Muscle layer of colon (tissue), 2 donors: ENCODE results near the gene FRK.

ENCODE experiments used
- H3K27ac ChIP-seq: one replicate; pipeline ENCODE4 v1.7.0; 2013; ENCODE audit warnings: low read depth, mild to moderate bottlenecking, low read length, moderate library complexity
- H3K27me3 ChIP-seq, 2 donors: one replicate each; pipeline ENCODE4 v1.7.0; 2013; ENCODE audit warnings: low read length in 2 of 2, mild to moderate bottlenecking in 2 of 2; ENCODE audit not compliant: insufficient read depth in 2 of 2, control insufficient read depth in 1 of 2
- H3K36me3 ChIP-seq: one replicate; pipeline ENCODE4 v1.7.0; 2013; ENCODE audit warnings: mild to moderate bottlenecking, low read length; ENCODE audit not compliant: insufficient read depth
- H3K4me1 ChIP-seq: one replicate; pipeline ENCODE4 v1.7.0; 2013; ENCODE audit warnings: mild to moderate bottlenecking, low read length; ENCODE audit not compliant: insufficient read depth
- H3K4me3 ChIP-seq, 2 donors: one replicate each; pipeline ENCODE4 v1.7.0; 2013; ENCODE audit warnings: low read length in 2 of 2, low read depth in 1 of 2, mild to moderate bottlenecking in 1 of 2, moderate library complexity in 1 of 2
- H3K9ac ChIP-seq: one replicate; pipeline ENCODE4 v1.7.0; 2013; ENCODE audit warnings: low read length
- H3K9me3 ChIP-seq: one replicate; pipeline ENCODE4 v1.7.0; 2013; ENCODE audit warnings: mild to moderate bottlenecking, low read length
- donor health status: abdominal sarcoma.
- donor health status: Adenocarcinoma of cecum.

FRK gene

GRCh38 chr6:116060572-116061283 is at the start of gene FRK:
FRK (minus strand) TSS chr6:116060891; CDS start chr6:116060311, 580 bp downstream.
- no peaks in the 10 kb centered on the region for H3K4me1 ChIP-seq

GRCh38 chr6:116108836-116109235 is 48.1 kb upstream of the FRK start:
- no peak overlapping the region for H3K4me3 ChIP-seq

More at GRCh38 chr6:116060572-116061283, at the start of gene FRK:
- H3K9ac ChIP-seq, result no peak within 1 kb of the TSS
- no peak within 1 kb of the TSS for H3K27ac ChIP-seq
- H3K36me3 ChIP-seq, result no peaks in the 10 kb centered on the region
- H3K9me3 ChIP-seq, result no peaks in the 10 kb centered on the region
- peak within 1 kb of the TSS in 1 of 2 donors; percentile 37 for H3K4me3 ChIP-seq
- no peaks in the 10 kb centered on the region for H3K27me3 ChIP-seq

GRCh38 chr6:116106146-116106545 is 45.5 kb upstream of the FRK start:
- peaks cover 23% of the 10 kb centered on the region for H3K36me3 ChIP-seq
- H3K4me3 ChIP-seq, result no peak overlapping the region
- no peaks in the 10 kb centered on the region for H3K9me3 ChIP-seq
- H3K4me1 ChIP-seq, result peaks cover 11% of the 10 kb centered on the region
- H3K27me3 ChIP-seq, result no peaks in the 10 kb centered on the region
- H3K27ac ChIP-seq, result no peak overlapping the region
- H3K9ac ChIP-seq, result no peak overlapping the region

More at GRCh38 chr6:116108836-116109235, 48.1 kb upstream of the FRK start:
- H3K27me3 ChIP-seq, result no peaks in the 10 kb centered on the region
- H3K9ac ChIP-seq, result no peak overlapping the region
- H3K36me3 ChIP-seq, result peaks cover 33% of the 10 kb centered on the region
- no peak overlapping the region for H3K27ac ChIP-seq
- no peaks in the 10 kb centered on the region for H3K4me1 ChIP-seq
- H3K9me3 ChIP-seq, result no peaks in the 10 kb centered on the region

- Histone ChIP-seq H3K4me3 (no peak overlapping the region), H3K27me3 (no peaks in the 10 kb centered on the region), H3K27ac (no peak overlapping the region), H3K9ac (no peak overlapping the region), H3K4me1 (peaks cover 11% of the 10 kb centered on the region), H3K9me3 (no peaks in the 10 kb centered on the region), H3K36me3 (peaks cover 14% of the 10 kb centered on the region)
Measured at GRCh38 chr6:116105247-116105646, 44.6 kb upstream of the FRK start.

- H3K9ac ChIP-seq, result no peak overlapping the region
- no peak overlapping the region for H3K27ac ChIP-seq
- H3K4me3 ChIP-seq, result no peak overlapping the region
- H3K27me3 ChIP-seq, result no peaks in the 10 kb centered on the region
- no peaks in the 10 kb centered on the region for H3K9me3 ChIP-seq
- H3K4me1 ChIP-seq, result peaks cover 11% of the 10 kb centered on the region
- peaks cover 12% of the 10 kb centered on the region for H3K36me3 ChIP-seq
Measured at GRCh38 chr6:116104636-116105035, 43.9 kb upstream of the FRK start.

- Histone ChIP-seq H3K4me3 (no peak overlapping the region), H3K4me1 (peaks cover 11% of the 10 kb centered on the region), H3K9ac (no peak overlapping the region), H3K27me3 (no peaks in the 10 kb centered on the region), H3K9me3 (no peaks in the 10 kb centered on the region), H3K36me3 (no peaks in the 10 kb centered on the region), H3K27ac (no peak overlapping the region)
Measured at GRCh38 chr6:116102873-116103272, 42.2 kb upstream of the FRK start.

- H3K27ac ChIP-seq, result peak overlapping the region; percentile 86
- H3K9me3 ChIP-seq, result no peaks in the 10 kb centered on the region
- H3K9ac ChIP-seq, result peak overlapping the region; percentile 66
- H3K4me1 ChIP-seq, result peaks cover 11% of the 10 kb centered on the region
- H3K4me3 ChIP-seq, result peak overlapping the region; percentile 31 to 85
- H3K27me3 ChIP-seq, result no peaks in the 10 kb centered on the region
- H3K36me3 ChIP-seq, result no peaks in the 10 kb centered on the region
Measured at GRCh38 chr6:116101790-116102189, 41.1 kb upstream of the FRK start.

GRCh38 chr6:116101302-116101718 is 40.6 kb upstream of the FRK start:
- H3K36me3 ChIP-seq, result no peaks in the 10 kb centered on the region
- H3K27me3 ChIP-seq, result no peaks in the 10 kb centered on the region
- H3K4me3 ChIP-seq, result peak overlapping the region; percentile 31 to 85
- peak overlapping the region; percentile 66 for H3K9ac ChIP-seq
- H3K9me3 ChIP-seq, result no peaks in the 10 kb centered on the region
- H3K4me1 ChIP-seq, result peaks cover 11% of the 10 kb centered on the region
- H3K27ac ChIP-seq, result peak overlapping the region; percentile 86

GRCh38 chr6:116100419-116101301 is 40.0 kb upstream of the FRK start, which contains the start of gene NT5DC1:
NT5DC1 (plus strand) TSS chr6:116100853; CDS start chr6:116100931, 78 bp downstream.
- H3K4me1 ChIP-seq, result peaks cover 11% of the 10 kb centered on the region
- peak within 1 kb of the TSS; percentile 86 for H3K27ac ChIP-seq
- H3K27me3 ChIP-seq, result no peaks in the 10 kb centered on the region
- H3K9me3 ChIP-seq, result no peaks in the 10 kb centered on the region
- H3K9ac ChIP-seq, result peak within 1 kb of the TSS; percentile 66
- peak within 1 kb of the TSS; percentile 31 to 85 for H3K4me3 ChIP-seq
- no peaks in the 10 kb centered on the region for H3K36me3 ChIP-seq

GRCh38 chr6:116099036-116099435 is 38.3 kb upstream of the FRK start:
- peaks cover 11% of the 10 kb centered on the region for H3K4me1 ChIP-seq
- H3K4me3 ChIP-seq, result no peak overlapping the region
- no peaks in the 10 kb centered on the region for H3K27me3 ChIP-seq
- H3K9me3 ChIP-seq, result no peaks in the 10 kb centered on the region
- no peak overlapping the region for H3K9ac ChIP-seq
- no peak overlapping the region for H3K27ac ChIP-seq
- no peaks in the 10 kb centered on the region for H3K36me3 ChIP-seq

- no peak overlapping the region for H3K9ac ChIP-seq
- H3K4me1 ChIP-seq, result peaks cover 9% of the 10 kb centered on the region
- no peaks in the 10 kb centered on the region for H3K27me3 ChIP-seq
- no peak overlapping the region for H3K27ac ChIP-seq
- H3K9me3 ChIP-seq, result no peaks in the 10 kb centered on the region
- H3K36me3 ChIP-seq, result no peaks in the 10 kb centered on the region
- no peak overlapping the region for H3K4me3 ChIP-seq
Measured at GRCh38 chr6:116096979-116097816, 36.5 kb upstream of the FRK start.
